CMK (cell line): ENCODE measurements around the gene DENND6B.
"Not testable (repeated sequence)": the region's sequence is repeated elsewhere in the genome, so short reads cannot be mapped to it uniquely, and the experiment has no call there.

Experiments used
- DNase-seq: peaks from one replicate; pipeline ENCODE4 v3.0.0-alpha.2; 2010; ENCODE audit warnings: low read depth

Gene DENND6B

GRCh38 chr22:50326956-50327710, at the start of gene DENND6B:
Gene DENND6B, minus strand, starts transcription at chr22:50327012. Its CDS starts 24 bp downstream, at chr22:50326988.
- DNase-seq, result peak; percentile 60

GRCh38 chr22:50376085-50376651, 49.4 kb upstream of the DENND6B start:
- DNase-seq, result no peak

- DNase-seq, result no peak
These were observed 44.4 kb upstream of the DENND6B start for GRCh38 chr22:50371101-50371648.

- no peak for DNase-seq
These were observed 41.1 kb upstream of the DENND6B start for GRCh38 chr22:50367778-50368500.

GRCh38 chr22:50363803-50364194, 37.0 kb upstream of the DENND6B start:
- not testable (repeated sequence) for DNase-seq

- DNase-seq, result no peak
These were observed 36.5 kb upstream of the DENND6B start for GRCh38 chr22:50363166-50363802.

- no peak for DNase-seq
These were observed 34.9 kb upstream of the DENND6B start for GRCh38 chr22:50361688-50362087.

GRCh38 chr22:50361222-50361621, 34.4 kb upstream of the DENND6B start:
- DNase-seq, result no peak

- no peak for DNase-seq
These were observed 33.8 kb upstream of the DENND6B start for GRCh38 chr22:50360578-50360977.

- DNase-seq, result no peak
These were observed 30.9 kb upstream of the DENND6B start for GRCh38 chr22:50357756-50358155.

- DNase-seq, result no peak
These were observed 30.4 kb upstream of the DENND6B start for GRCh38 chr22:50357222-50357621.

GRCh38 chr22:50356186-50356585, 29.4 kb upstream of the DENND6B start:
- no peak for DNase-seq

GRCh38 chr22:50348058-50348457, 21.2 kb upstream of the DENND6B start:
- no peak for DNase-seq

- DNase-seq, result no peak
These were observed 20.3 kb upstream of the DENND6B start for GRCh38 chr22:50347157-50347556.

GRCh38 chr22:50346470-50346869, 19.7 kb upstream of the DENND6B start:
- DNase-seq, result no peak

- no peak for DNase-seq
These were observed 16.7 kb upstream of the DENND6B start for GRCh38 chr22:50343541-50343935.

- no peak for DNase-seq
These were observed 16.1 kb upstream of the DENND6B start, which contains the start of gene PPP6R2 for GRCh38 chr22:50342651-50343540. Gene PPP6R2, plus strand, starts transcription at chr22:50343327. Its CDS starts 50,582 bp downstream, at chr22:50393909.

- DNase-seq, result peak; percentile 53
These were observed 15.3 kb upstream of the DENND6B start for GRCh38 chr22:50341977-50342650.

GRCh38 chr22:50339945-50340879, 13.4 kb upstream of the DENND6B start:
- DNase-seq, result no peak
